ENCODE measurements around the gene TAAR5. TPM values are rescaled to one million over a fixed set of nuclear protein-coding genes. Genes with fewer than 3 reads are reported as not detected.

TAAR5 gene
- not detected in 2 replicates for total RNA-seq

GRCh38 chr6:132589454-132589853, at the start of gene TAAR5:
Gene TAAR5 (minus strand): TSS chr6:132589741. CDS start chr6:132589686, 55 bp downstream.

GRCh38 chr6:132624175-132624574, 34.6 kb upstream of the TAAR5 start, which contains the start of gene TAAR2:
Gene TAAR2 (minus strand): TSS chr6:132624275. CDS start chr6:132624275, 0 bp downstream.

GRCh38 chr6:132570221-132570777, 19.2 kb downstream of the TAAR5 start, which contains the start of gene TAAR6:
Gene TAAR6 (plus strand): TSS chr6:132570322. CDS start chr6:132570322, 0 bp downstream.

GRCh38 chr6:132552372-132552771, 37.2 kb downstream of the TAAR5 start, which contains the start of gene TAAR8:
Gene TAAR8 (plus strand): TSS chr6:132552672. CDS start chr6:132552693, 21 bp downstream.

Small RNA genes within 50 kb of the gene (small RNA-seq; reads per million reads assigned to genes)
- not detected for gene TAAR7P

Other genes starting within 250 kb of the TAAR5 start
- gene MOXD1, start 188.3 kb downstream of the TAAR5 start, total RNA-seq: 75.3 and 95.6 TPM in 2 replicates
- 47.5 and 59.5 TPM in 2 replicates for gene STX7, start 76.6 kb downstream of the TAAR5 start, total RNA-seq
- not detected in 2 replicates for gene TAAR9, start 51.5 kb downstream of the TAAR5 start, total RNA-seq
- gene TAAR8, start 37.1 kb downstream of the TAAR5 start, total RNA-seq: not detected in 2 replicates
- not detected in 2 replicates for gene TAAR6, start 19.4 kb downstream of the TAAR5 start, total RNA-seq
- not detected in 2 replicates for gene TAAR2, start 34.5 kb upstream of the TAAR5 start, total RNA-seq
- gene TAAR1, start 69.4 kb upstream of the TAAR5 start, total RNA-seq: 0.16 TPM in 1 of 2 replicates, not detected in the other
- gene VNN1, start 124.3 kb upstream of the TAAR5 start, total RNA-seq: 0.49 TPM in 1 of 2 replicates, not detected in the other
- 0.16 TPM in 1 of 2 replicates, not detected in the other for gene VNN2, start 168.2 kb upstream of the TAAR5 start, total RNA-seq
- 5.8 and 9.4 TPM in 2 replicates for gene SLC18B1, start 208.9 kb upstream of the TAAR5 start, total RNA-seq
- 584 and 645 TPM in 2 replicates for gene RPS12, start 224.8 kb upstream of the TAAR5 start, total RNA-seq